GDM1 (cell line): ENCODE data around the gene GNA15.

Experiments used
- DNase-seq: peaks from one replicate; lab custom pipeline; 2025; lab: John Stamatoyannopoulos, UW

The GNA15 gene

GRCh38 chr19:3121396-3121795 lies 14.4 kb upstream of the GNA15 start:
- no peak for DNase-seq

- no peak for DNase-seq
Measured at GRCh38 chr19:3121821-3122511, 13.9 kb upstream of the GNA15 start.

- DNase-seq = no peak
Measured at GRCh38 chr19:3122512-3122870, 13.3 kb upstream of the GNA15 start.

- DNase-seq = no peak
Measured at GRCh38 chr19:3123088-3123721, 12.6 kb upstream of the GNA15 start.

- DNase-seq = no peak
Measured at GRCh38 chr19:3123956-3124355, 11.9 kb upstream of the GNA15 start.

GRCh38 chr19:3124630-3125029 lies 11.2 kb upstream of the GNA15 start:
- DNase-seq = no peak

- peak; percentile 25 for DNase-seq
Measured at GRCh38 chr19:3125900-3126524, 9.8 kb upstream of the GNA15 start.

- peak; percentile 24 for DNase-seq
Measured at GRCh38 chr19:3129112-3129511, 6.7 kb upstream of the GNA15 start.

- no peak for DNase-seq
Measured at GRCh38 chr19:3131168-3131567, 4.7 kb upstream of the GNA15 start.

- DNase-seq = peak; percentile 89
Measured at GRCh38 chr19:3132971-3133792, 2.7 kb upstream of the GNA15 start.

- no peak for DNase-seq
Measured at GRCh38 chr19:3133793-3134116, 2.1 kb upstream of the GNA15 start.

GRCh38 chr19:3136684-3137055 lies 837 bp downstream of the GNA15 start:
- no peak for DNase-seq

GRCh38 chr19:3137119-3137518 lies 1.3 kb downstream of the GNA15 start:
- DNase-seq = no peak

GRCh38 chr19:3138268-3138667 lies 2.4 kb downstream of the GNA15 start:
- DNase-seq = no peak

GRCh38 chr19:3140667-3141038 lies 4.8 kb downstream of the GNA15 start:
- no peak for DNase-seq

GRCh38 chr19:3142292-3142670 lies 6.4 kb downstream of the GNA15 start:
- no peak for DNase-seq

- DNase-seq = no peak
Measured at GRCh38 chr19:3142781-3143337, 7.0 kb downstream of the GNA15 start.

GRCh38 chr19:3145909-3146676 lies 10.3 kb downstream of the GNA15 start:
- DNase-seq = peak; percentile 61

GRCh38 chr19:3146677-3147100 lies 10.9 kb downstream of the GNA15 start:
- DNase-seq = no peak

- DNase-seq = no peak
Measured at GRCh38 chr19:3148503-3148902, 12.7 kb downstream of the GNA15 start.

- DNase-seq = no peak
Measured at GRCh38 chr19:3149089-3149488, 13.3 kb downstream of the GNA15 start.
